HK-2 (cell line): ENCODE data around the gene CA12.
"Not testable (repeated sequence)": the region's sequence is repeated elsewhere in the genome, so short reads cannot be mapped to it uniquely, and the experiment has no call there.

Experiments
- DNase-seq: peaks from one replicate; pipeline ENCODE4 v3.0.0-alpha.2; 2018; ENCODE audit not compliant: unreplicated experiment

Gene CA12

DNA sequence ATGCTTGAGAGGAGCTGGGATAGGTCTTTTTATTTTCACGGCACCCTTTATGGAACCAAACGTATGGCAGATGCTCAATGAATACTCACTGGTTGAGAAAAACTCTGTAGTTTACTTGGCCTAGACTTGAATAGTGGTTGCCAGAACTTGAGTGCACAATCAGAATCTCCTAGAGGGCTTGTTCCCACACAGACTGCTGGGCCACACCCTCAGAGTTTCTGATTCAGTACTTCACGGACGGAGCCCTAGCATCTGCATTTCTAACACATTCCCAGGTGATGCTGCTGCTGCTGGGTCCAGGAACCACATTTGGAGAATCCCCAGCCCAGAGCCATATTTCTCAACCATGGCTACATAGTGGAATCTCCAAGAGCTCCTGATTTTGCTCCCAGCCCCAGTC lies 24.6 kb downstream of the CA12 start:
- no peak for DNase-seq

DNA sequence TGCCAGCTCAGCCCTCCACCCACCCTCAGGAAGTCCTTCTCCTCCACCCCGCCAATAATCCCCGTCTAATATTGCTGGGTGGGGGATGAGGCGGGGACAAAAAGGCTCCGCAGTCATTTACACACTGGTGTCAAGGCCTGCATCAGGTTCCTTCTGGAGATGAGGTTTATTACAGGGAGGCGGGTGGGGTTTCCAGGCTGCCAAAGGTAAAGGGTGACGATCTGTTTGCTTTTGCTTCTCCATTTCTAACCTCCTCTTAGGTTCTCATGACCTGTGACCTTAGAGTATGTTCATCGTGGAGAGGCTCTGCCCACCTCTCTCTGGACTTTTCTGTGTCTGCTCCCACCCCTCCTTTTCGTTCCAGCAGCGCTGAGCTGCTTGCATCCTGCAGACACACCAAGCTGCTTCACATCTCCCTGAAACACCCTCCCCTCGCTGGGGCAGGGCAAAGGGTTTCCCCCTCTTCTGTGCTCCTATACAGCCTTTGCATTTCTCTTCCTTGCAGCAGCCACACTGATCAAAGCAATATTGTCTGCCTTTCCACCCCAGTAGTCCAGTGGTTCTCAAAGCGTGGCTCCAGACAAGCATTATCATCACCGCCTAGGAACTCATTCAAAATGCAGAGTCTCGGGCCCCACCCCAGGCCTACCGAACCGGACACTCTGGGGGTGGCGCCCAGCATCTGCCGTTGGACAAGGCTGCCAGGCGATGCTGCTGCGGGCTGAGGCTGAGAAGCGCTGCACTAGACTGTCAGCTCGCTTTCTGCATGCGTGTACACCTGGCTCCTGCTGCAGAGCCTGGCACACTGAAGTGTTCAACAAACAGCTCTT lies 26.6 kb downstream of the CA12 start:
- no peak for DNase-seq

DNA sequence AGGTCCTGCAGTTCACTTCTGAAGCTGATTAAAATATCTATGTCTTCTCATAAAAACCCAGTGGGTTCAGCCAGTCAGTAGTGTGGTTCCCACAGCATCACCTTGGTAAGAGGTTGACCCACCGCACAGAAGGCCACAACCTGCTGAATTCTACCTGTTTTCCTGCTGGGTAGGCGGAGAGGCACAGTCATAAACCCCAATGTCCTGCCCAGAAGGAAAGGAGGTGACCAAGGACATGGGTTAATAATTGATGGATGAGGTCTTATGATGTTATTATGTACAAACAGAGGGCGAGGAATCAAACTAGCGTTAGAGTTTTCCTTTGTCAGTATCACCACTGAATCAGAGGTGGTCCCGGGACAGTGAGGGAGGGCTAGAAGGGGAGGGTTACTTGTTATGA lies 27.8 kb downstream of the CA12 start:
- DNase-seq = no peak

DNA sequence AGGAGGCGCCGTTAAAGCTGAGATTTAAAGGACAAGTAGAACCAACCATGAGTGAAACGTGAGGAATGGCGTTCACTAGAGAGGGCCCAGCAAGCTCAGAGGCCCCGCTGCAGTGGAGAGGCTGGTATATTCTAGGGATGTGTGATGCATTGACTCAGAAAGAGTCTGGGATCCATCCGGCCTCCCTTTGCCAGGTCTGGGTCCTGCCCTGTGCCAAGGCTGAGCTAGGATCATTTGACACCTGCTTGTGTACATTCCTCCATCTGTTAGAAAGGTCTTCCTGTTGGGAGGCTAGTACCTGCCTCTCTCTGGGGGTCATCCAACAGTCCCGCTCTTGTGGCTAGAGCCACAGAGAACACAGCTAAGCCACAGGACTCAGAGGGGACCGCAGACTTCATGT lies 28.4 kb downstream of the CA12 start:
- no peak for DNase-seq

- DNase-seq = no peak
Measured at GRCh38 chr15:63352808-63353207, 28.8 kb downstream of the CA12 start.

DNA sequence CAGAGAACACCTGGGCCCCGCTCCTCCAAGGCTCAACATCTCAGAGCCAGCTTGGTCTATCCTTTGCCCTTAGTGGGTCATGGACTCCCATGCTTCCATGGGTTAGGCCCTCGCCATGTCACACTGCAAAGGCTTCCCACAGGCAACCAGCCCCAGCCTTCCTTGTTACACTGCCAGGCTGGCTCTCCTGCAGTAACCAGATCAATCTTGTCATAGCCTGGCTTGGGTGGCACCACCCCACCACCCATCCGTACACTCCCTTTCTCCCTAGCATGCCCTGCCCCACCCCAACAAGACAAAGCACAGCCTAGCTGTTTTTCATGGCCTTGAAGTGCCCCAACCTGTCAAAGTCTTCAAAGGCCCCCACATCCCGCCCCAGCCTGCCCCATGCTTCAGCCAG lies 30.5 kb downstream of the CA12 start:
- no peak for DNase-seq

GRCh38 chr15:63350178-63350621 lies 31.4 kb downstream of the CA12 start:
- DNase-seq = no peak

- no peak for DNase-seq
Measured at GRCh38 chr15:63349621-63350020, 32.0 kb downstream of the CA12 start.

GRCh38 chr15:63349156-63349555 lies 32.5 kb downstream of the CA12 start:
- DNase-seq = no peak

- DNase-seq = peak; percentile 49
Measured at GRCh38 chr15:63348392-63348791, 33.3 kb downstream of the CA12 start.

DNA sequence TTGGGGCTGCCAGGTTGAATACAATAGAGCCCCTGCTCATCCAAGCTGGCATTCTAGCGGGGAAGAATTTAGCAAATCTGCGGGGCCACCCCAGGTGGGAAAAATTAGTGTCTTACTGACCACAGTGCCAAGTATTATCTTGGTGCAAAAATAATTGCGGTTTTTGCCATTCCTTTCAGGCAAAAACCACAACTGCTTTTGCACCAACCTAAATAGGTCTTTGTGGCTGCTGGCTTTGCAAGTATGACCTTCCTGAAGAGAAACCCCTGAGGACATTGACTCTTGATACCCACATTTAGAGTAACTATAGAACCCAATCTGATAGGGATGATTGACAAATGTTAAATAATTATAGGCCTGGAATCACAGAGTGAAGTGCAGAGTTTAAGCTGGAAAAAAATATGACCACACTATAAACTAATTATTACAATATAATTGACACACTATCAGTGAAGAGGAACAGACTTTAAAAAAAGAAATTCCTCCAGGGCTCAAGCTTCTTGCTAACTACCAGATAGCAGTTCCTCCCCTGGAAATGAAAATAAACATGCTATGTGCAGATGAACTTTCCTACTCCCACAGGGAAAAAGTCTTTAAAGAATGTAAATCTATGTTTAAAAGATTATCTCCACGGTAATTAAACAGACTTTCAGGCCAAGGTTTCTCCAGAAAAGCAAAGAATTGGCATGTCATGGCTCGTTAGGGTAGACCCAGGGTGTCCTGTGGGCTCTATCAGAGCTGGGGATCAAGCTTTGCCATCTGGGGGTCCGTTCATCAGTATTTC lies 34.4 kb downstream of the CA12 start:
- DNase-seq = no peak

GRCh38 chr15:63345391-63345752 lies 36.3 kb downstream of the CA12 start:
- no peak for DNase-seq

- DNase-seq = no peak
Measured at GRCh38 chr15:63344731-63345390, 36.8 kb downstream of the CA12 start.

DNA sequence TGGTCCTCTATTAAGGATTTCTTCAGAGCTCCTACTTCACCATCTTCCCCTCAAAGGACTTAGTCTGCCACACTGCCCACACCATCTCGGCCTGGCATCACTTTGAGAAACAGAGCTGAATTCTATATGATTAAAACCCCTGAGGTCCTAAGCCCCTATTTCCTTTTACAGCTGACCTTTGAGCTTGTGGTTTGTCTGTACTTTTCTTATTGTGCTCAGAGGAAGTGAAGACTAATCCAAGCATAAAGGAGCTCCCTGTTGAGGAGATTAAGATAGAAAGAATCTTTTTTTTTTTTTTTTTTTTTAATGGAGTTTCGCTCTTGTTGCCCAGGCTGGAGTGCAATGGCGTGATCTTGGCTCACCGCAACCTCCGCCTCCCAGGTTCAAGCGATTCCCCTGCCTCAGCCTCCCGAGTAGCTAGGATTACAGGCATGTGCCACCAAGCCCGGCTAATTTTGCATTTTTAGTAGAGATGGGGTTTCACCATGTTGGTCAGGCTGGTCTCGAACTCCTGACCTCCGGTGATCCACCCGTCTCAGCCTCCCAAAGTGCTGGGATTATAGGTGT lies 38.6 kb downstream of the CA12 start:
- not testable (repeated sequence) for DNase-seq

GRCh38 chr15:63341898-63342297 lies 39.7 kb downstream of the CA12 start:
- DNase-seq = no peak

GRCh38 chr15:63340878-63341277 lies 40.8 kb downstream of the CA12 start:
- DNase-seq = no peak

DNA sequence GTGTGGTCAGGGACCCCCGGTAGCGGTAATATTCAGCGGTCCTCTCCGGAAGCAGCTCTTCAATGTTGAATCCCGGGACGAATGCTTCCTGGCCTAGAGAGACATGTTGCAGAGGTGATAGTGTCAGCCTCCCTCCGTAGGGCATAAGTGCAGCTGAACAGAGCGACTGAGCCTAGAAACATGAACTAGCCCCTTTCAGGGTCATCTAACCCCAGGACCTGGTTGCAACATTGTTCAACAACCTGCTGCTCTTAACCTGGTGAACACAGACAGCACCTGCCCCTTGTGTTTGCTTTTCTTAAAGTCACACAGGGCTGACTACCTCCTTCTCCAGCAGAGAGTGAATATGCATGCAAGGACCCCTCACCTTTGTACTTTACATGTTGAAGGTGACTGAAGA lies 41.3 kb downstream of the CA12 start:
- DNase-seq = no peak

DNA sequence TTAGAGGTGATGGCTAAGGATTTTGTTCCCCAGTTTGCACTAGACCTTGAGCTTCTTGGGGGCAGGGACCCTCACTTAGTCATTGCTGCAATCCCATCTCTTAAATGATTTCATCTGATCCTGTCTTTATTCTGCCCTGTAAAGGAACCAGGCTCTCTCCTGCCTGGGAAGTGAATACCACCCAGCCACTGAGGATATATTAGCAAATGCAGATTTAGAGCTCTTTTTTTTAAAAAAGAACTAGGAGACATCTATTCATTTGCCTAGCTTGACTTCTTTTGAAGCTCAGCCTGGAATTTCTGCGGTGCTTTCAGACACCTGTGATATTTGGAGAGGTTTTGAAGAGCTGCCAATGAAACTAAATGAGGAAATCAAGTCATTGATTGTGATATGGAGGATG lies 41.8 kb downstream of the CA12 start:
- no peak for DNase-seq

GRCh38 chr15:63339006-63339766 lies 42.5 kb downstream of the CA12 start:
- DNase-seq = no peak

GRCh38 chr15:63338170-63338569 lies 43.5 kb downstream of the CA12 start:
- DNase-seq = no peak

- DNase-seq = no peak
Measured at GRCh38 chr15:63337046-63337445, 44.6 kb downstream of the CA12 start.
